Measurements from ENCODE around the gene GRK5. TPM values are rescaled to one million over a fixed set of nuclear protein-coding genes. Genes with fewer than 3 reads are reported as not detected.

The GRK5 gene
- total and polyA plus RNA-seq, 2 experiments from 2014 or later: 5.2 to 13.7 TPM

GRCh38 chr10:119210633-119211032, 3.3 kb downstream of the GRK5 start:
- Histone ChIP-seq H3K4me3 (no peak overlapping the region; the same call in 1 of the 2 replicates), H3K36me3 (ENCODE audit: low read depth) (no peaks in the 10 kb centered on the region), H3K9ac (peak overlapping the region; percentile 96), H3K27me3 (replicated peaks; ENCODE audit: insufficient read depth) (no peaks in the 10 kb centered on the region), H3K9me2 (ENCODE audit: insufficient read depth) (no peaks in the 10 kb centered on the region), H3F3A (ENCODE audit: insufficient read depth) (peaks cover 21% of the 10 kb centered on the region), H4K20me1 (ENCODE audit: insufficient read depth) (no peaks in the 10 kb centered on the region), H3K4me1 (ENCODE audit: insufficient read depth) (peaks cover 33% of the 10 kb centered on the region), H2AFZ (no peak overlapping the region), H3K9me3 (ENCODE audit: low read depth) (no peaks in the 10 kb centered on the region), H3K4me2 (ENCODE audit: unreplicated experiment) (peak overlapping the region; percentile 44), H3K27ac (peak overlapping the region; percentile 34), H3K79me2 (ENCODE audit: insufficient read depth) (peaks cover 75% of the 10 kb centered on the region)
- WGBS, 2 experiments (ENCODE audit: low coverage in 1 of 2, low lambda C conversion rate in 2 of 2, missing lambda C conversion rate in 2 of 2): 86 to 93% methylated on average over 2 of the region's 2 CpGs
- DNase-seq: no peak
- TF ChIP-seq EZH2 (IDR thresholded peaks at IDR 0.05; ENCODE audit: insufficient read depth, poor library complexity, severe bottlenecking) (no peak), EZH2phosphoT487 (IDR thresholded peaks at IDR 0.05; ENCODE audit: insufficient read depth, low read depth) (no peak)
- in situ Hi-C loops (cut with MboI): no loop called here

- Histone ChIP-seq H3K4me3 (no peak overlapping the region; the same call in 1 of the 2 replicates), H3K9me3 (ENCODE audit: low read depth) (no peaks in the 10 kb centered on the region), H3F3A (ENCODE audit: insufficient read depth) (peaks cover 18% of the 10 kb centered on the region), H2AFZ (no peak overlapping the region), H3K4me2 (ENCODE audit: unreplicated experiment) (peak overlapping the region; percentile 44), H3K9me2 (ENCODE audit: insufficient read depth) (no peaks in the 10 kb centered on the region), H3K27me3 (replicated peaks; ENCODE audit: insufficient read depth) (no peaks in the 10 kb centered on the region), H4K20me1 (ENCODE audit: insufficient read depth) (no peaks in the 10 kb centered on the region), H3K4me1 (ENCODE audit: insufficient read depth) (peaks cover 31% of the 10 kb centered on the region), H3K36me3 (ENCODE audit: low read depth) (no peaks in the 10 kb centered on the region), H3K27ac (peak overlapping the region; percentile 34), H3K9ac (peak overlapping the region; percentile 96), H3K79me2 (ENCODE audit: insufficient read depth) (peaks cover 81% of the 10 kb centered on the region)
- TF ChIP-seq EZH2phosphoT487 (IDR thresholded peaks at IDR 0.05; ENCODE audit: insufficient read depth, low read depth) (no peak), EZH2 (IDR thresholded peaks at IDR 0.05; ENCODE audit: insufficient read depth, poor library complexity, severe bottlenecking) (no peak)
- in situ Hi-C loops (cut with MboI): no loop called here
- 89 to 94% methylated on average over 3 of the region's 3 CpGs for WGBS, 2 experiments (ENCODE audit: low coverage in 1 of 2, low lambda C conversion rate in 2 of 2, missing lambda C conversion rate in 2 of 2)
- DNase-seq: peak; percentile 68
Observed at GRCh38 chr10:119211176-119211575, 3.8 kb downstream of the GRK5 start.

GRCh38 chr10:119211625-119212441, 4.5 kb downstream of the GRK5 start:
- Histone ChIP-seq H2AFZ (no peak overlapping the region), H3K4me2 (ENCODE audit: unreplicated experiment) (peak overlapping the region; percentile 44), H3K27me3 (replicated peaks; ENCODE audit: insufficient read depth) (no peaks in the 10 kb centered on the region), H3K4me1 (ENCODE audit: insufficient read depth) (peaks cover 27% of the 10 kb centered on the region), H3K9me2 (ENCODE audit: insufficient read depth) (no peaks in the 10 kb centered on the region), H3K4me3 (no peak overlapping the region), H3K36me3 (ENCODE audit: low read depth) (no peaks in the 10 kb centered on the region), H3K79me2 (ENCODE audit: insufficient read depth) (peaks cover 87% of the 10 kb centered on the region), H3K27ac (peak overlapping the region; percentile 34), H3F3A (ENCODE audit: insufficient read depth) (peaks cover 14% of the 10 kb centered on the region; the same call in 1 of the 2 replicates), H4K20me1 (ENCODE audit: insufficient read depth) (no peaks in the 10 kb centered on the region), H3K9ac (peak overlapping the region; percentile 96; the same call in 1 of the 2 replicates), H3K9me3 (ENCODE audit: low read depth) (no peaks in the 10 kb centered on the region)
- 78% methylated on average over 12 of the region's 12 CpGs for WGBS, 2 experiments (ENCODE audit: low coverage in 1 of 2, low lambda C conversion rate in 2 of 2, missing lambda C conversion rate in 2 of 2)
- no peak for DNase-seq
- TF ChIP-seq EZH2phosphoT487 (IDR thresholded peaks at IDR 0.05; ENCODE audit: insufficient read depth, low read depth) (no peak), EZH2 (IDR thresholded peaks at IDR 0.05; ENCODE audit: insufficient read depth, poor library complexity, severe bottlenecking) (no peak)
- in situ Hi-C loops (cut with MboI): no loop called here

- WGBS, 2 experiments (ENCODE audit: low coverage in 1 of 2, low lambda C conversion rate in 2 of 2, missing lambda C conversion rate in 2 of 2): 100% methylated on average over 2 of the region's 2 CpGs; no CpG with 5 or more reads in 1 of the 2 experiments
- in situ Hi-C loops (cut with MboI): no loop called here
Observed at GRCh38 chr10:119215371-119215770, 8.0 kb downstream of the GRK5 start.

More at GRCh38 chr10:119215371-119215770, 8.0 kb downstream of the GRK5 start:
- H2AFZ ChIP-seq: no peak overlapping the region
- TF ChIP-seq EZH2 (IDR thresholded peaks at IDR 0.05; ENCODE audit: insufficient read depth, poor library complexity, severe bottlenecking) (no peak), EZH2phosphoT487 (IDR thresholded peaks at IDR 0.05; ENCODE audit: insufficient read depth, low read depth) (no peak)
- H3F3A ChIP-seq (ENCODE audit: insufficient read depth): peaks cover 13% of the 10 kb centered on the region
- no peak overlapping the region for H3K9ac ChIP-seq
- H3K27me3 ChIP-seq (replicated peaks; ENCODE audit: insufficient read depth): no peaks in the 10 kb centered on the region
- H3K27ac ChIP-seq: no peak overlapping the region
- no peak overlapping the region for H3K4me2 ChIP-seq (ENCODE audit: unreplicated experiment)
- H4K20me1 ChIP-seq (ENCODE audit: insufficient read depth): no peaks in the 10 kb centered on the region
- peaks cover 93% of the 10 kb centered on the region for H3K79me2 ChIP-seq (ENCODE audit: insufficient read depth)
- H3K9me3 ChIP-seq (ENCODE audit: low read depth): no peaks in the 10 kb centered on the region
- no peak overlapping the region for H3K4me3 ChIP-seq
- H3K36me3 ChIP-seq (ENCODE audit: low read depth): no peaks in the 10 kb centered on the region
- DNase-seq: no peak
- peaks cover 28% of the 10 kb centered on the region for H3K4me1 ChIP-seq (ENCODE audit: insufficient read depth)
- H3K9me2 ChIP-seq (ENCODE audit: insufficient read depth): no peaks in the 10 kb centered on the region
